Loucy (cell line): ENCODE measurements around the gene CBX5.

Source experiments
- H2AFZ ChIP-seq: fragments of 200-600 bp; sonication (generic); 2 replicates; pipeline ENCODE4 v1.6.0; 2016; ENCODE audit warnings: antibody characterized with exemption, mild to moderate bottlenecking, low read length, moderate library complexity
- H3F3A ChIP-seq: fragments of 200-600 bp; 2 replicates; pipeline ENCODE4 v1.6.0; 2016; ENCODE audit warnings: antibody characterized with exemption, low read depth, mild to moderate bottlenecking
- H3K27me3 ChIP-seq: fragments of 200-600 bp; sonication (generic); 2 replicates; pipeline ENCODE4 v1.6.1; 2014; ENCODE audit warnings: low read length, mild to moderate bottlenecking; ENCODE audit not compliant: insufficient read depth, poor library complexity, severe bottlenecking
- H3K36me3 ChIP-seq: fragments of 200-600 bp; sonication (generic); 2 replicates; pipeline ENCODE4 v1.6.1; 2016; ENCODE audit warnings: low read length; ENCODE audit not compliant: insufficient read depth
- H3K4me1 ChIP-seq: fragments of 200-600 bp; sonication (generic); 2 replicates; pipeline ENCODE4 v1.5.1; 2014; ENCODE audit warnings: low read length, mild to moderate bottlenecking; ENCODE audit not compliant: insufficient read depth, poor library complexity, severe bottlenecking
- H3K4me2 ChIP-seq: fragments of 200-600 bp; sonication (generic); 2 replicates; pipeline ENCODE4 v1.6.0; 2014; ENCODE audit warnings: antibody characterized with exemption, low read length, low read depth, mild to moderate bottlenecking; ENCODE audit not compliant: poor library complexity, severe bottlenecking
- H3K4me3 ChIP-seq: fragments of 200-600 bp; sonication (generic); 2 replicates; pipeline ENCODE4 v1.5.1; 2014; ENCODE audit warnings: low read length, mild to moderate bottlenecking, mixed read lengths; ENCODE audit not compliant: poor library complexity, severe bottlenecking
- H3K79me2 ChIP-seq: fragments of 200-600 bp; sonication (generic); 2 replicates; pipeline ENCODE4 v1.6.1; 2014; ENCODE audit warnings: low read length; ENCODE audit not compliant: insufficient read depth
- H3K9ac ChIP-seq: fragments of 200-600 bp; sonication (generic); 2 replicates; pipeline ENCODE4 v1.6.0; 2014; ENCODE audit warnings: mild to moderate bottlenecking, low read depth, low read length, moderate library complexity; ENCODE audit not compliant: poor library complexity, severe bottlenecking
- H3K9me2 ChIP-seq: fragments of 200-600 bp; sonication (generic); replicated peaks from 2 replicates; pipeline ENCODE4 v1.6.1; 2016; ENCODE audit warnings: low read depth, low read length, mixed read lengths
- H3K9me3 ChIP-seq: fragments of 200-600 bp; sonication (generic); 2 replicates; pipeline ENCODE4 v1.6.1; 2014; ENCODE audit warnings: mild to moderate bottlenecking, antibody characterized with exemption, low read length, low read depth; ENCODE audit not compliant: insufficient read depth
- H4K20me1 ChIP-seq: fragments of 200-600 bp; sonication (generic); 2 replicates; pipeline ENCODE4 v1.6.0; 2014; ENCODE audit warnings: antibody characterized with exemption, low read length, mild to moderate bottlenecking; ENCODE audit not compliant: insufficient read depth, poor library complexity, severe bottlenecking
- EZH2phosphoT487 ChIP-seq: fragments of 200-600 bp; IDR thresholded peaks from 2 replicates; pipeline ENCODE4 v1.6.1; 2018; ENCODE audit warnings: antibody characterized with exemption, mild to moderate bottlenecking, moderate library complexity, borderline replicate concordance
- TF ChIP-seq, protein P1 (sequence below): fragments of 200-600 bp; sonication (generic); conservative IDR thresholded peaks from 2 replicates; pipeline ENCODE4 v1.5.1; 2014; ENCODE audit warnings: mild to moderate bottlenecking, antibody characterized with exemption, low read length

The CBX5 gene

DNA sequence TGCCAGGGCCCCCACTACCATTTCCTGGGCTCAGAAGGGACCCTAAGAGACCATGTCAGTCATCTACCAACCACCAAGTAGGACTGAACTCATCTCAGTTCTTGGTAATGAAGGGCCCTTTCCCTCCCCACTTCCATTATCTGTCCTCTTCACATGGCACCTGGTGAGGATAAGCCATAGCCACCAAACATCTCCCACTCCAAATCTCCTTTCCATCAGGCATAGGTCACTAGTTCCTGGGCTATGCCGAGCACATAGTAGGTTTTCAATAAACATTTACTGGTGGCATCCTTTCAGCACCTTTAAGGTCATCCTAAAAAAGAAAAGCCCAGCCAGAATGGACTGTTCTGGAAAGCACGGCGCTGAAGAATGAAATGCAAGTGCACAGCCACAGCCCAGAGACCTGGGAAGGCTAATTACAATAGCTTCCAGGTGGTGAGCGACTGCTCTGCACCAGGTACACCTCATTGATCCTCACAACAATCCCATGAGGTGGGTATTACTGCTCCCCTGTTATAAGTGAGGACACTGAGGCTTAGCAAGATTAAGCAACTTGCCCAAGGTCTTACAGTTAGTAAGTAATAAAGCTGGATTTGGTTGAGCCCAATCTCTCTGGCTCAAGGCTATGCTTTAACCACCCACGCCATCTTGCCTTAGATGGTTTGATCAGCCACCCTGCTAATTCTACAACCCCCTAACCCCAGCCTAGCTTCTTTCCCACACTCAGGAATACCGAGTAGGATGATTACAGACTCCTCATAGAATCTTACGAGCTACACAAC lies 95.7 kb downstream of the CBX5 start:
- Histone ChIP-seq H3K9ac (no peak overlapping the region), H3K9me3 (no peaks in the 10 kb centered on the region), H3K4me1 (peaks cover 2% of the 10 kb centered on the region), H3K79me2 (peaks cover 10% of the 10 kb centered on the region), H2AFZ (no peak overlapping the region), H3F3A (no peaks in the 10 kb centered on the region), H3K36me3 (no peaks in the 10 kb centered on the region), H3K4me2 (no peak overlapping the region), H3K9me2 (no peaks in the 10 kb centered on the region), H4K20me1 (no peaks in the 10 kb centered on the region), H3K4me3 (no peak overlapping the region), H3K27me3 (no peaks in the 10 kb centered on the region)
- no peak for TF ChIP-seq EZH2phosphoT487
- TF ChIP-seq, protein P1, sequence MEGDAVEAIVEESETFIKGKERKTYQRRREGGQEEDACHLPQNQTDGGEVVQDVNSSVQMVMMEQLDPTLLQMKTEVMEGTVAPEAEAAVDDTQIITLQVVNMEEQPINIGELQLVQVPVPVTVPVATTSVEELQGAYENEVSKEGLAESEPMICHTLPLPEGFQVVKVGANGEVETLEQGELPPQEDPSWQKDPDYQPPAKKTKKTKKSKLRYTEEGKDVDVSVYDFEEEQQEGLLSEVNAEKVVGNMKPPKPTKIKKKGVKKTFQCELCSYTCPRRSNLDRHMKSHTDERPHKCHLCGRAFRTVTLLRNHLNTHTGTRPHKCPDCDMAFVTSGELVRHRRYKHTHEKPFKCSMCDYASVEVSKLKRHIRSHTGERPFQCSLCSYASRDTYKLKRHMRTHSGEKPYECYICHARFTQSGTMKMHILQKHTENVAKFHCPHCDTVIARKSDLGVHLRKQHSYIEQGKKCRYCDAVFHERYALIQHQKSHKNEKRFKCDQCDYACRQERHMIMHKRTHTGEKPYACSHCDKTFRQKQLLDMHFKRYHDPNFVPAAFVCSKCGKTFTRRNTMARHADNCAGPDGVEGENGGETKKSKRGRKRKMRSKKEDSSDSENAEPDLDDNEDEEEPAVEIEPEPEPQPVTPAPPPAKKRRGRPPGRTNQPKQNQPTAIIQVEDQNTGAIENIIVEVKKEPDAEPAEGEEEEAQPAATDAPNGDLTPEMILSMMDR: no peak

DNA sequence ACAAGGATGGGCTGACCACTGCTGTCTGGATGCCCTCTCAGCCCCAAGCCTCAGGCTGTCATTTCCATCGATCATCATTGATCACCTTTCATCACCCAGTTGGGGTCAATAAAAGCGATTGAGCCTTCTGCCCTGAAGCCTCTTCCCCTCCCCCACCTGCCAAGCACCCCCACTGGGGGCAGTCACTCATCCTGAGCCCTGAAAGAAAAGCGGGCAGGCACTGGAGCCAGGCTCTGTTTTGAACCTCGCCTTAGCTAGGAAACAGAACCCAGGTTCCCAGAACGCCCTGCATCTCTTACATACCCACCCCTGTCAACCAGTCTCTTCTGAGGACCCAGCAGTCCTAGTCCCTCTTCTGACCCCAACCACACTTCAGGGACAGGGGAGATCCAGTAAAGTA lies 96.9 kb downstream of the CBX5 start:
- Histone ChIP-seq H3K4me3 (no peak overlapping the region), H2AFZ (no peak overlapping the region), H3K4me1 (peaks cover 3% of the 10 kb centered on the region), H3F3A (no peaks in the 10 kb centered on the region), H4K20me1 (no peaks in the 10 kb centered on the region), H3K9ac (no peak overlapping the region), H3K4me2 (no peak overlapping the region), H3K9me2 (no peaks in the 10 kb centered on the region), H3K9me3 (no peaks in the 10 kb centered on the region), H3K36me3 (no peaks in the 10 kb centered on the region), H3K79me2 (peaks cover 10% of the 10 kb centered on the region), H3K27me3 (no peaks in the 10 kb centered on the region)
- no peak for TF ChIP-seq EZH2phosphoT487
- TF ChIP-seq, protein P1: no peak

DNA sequence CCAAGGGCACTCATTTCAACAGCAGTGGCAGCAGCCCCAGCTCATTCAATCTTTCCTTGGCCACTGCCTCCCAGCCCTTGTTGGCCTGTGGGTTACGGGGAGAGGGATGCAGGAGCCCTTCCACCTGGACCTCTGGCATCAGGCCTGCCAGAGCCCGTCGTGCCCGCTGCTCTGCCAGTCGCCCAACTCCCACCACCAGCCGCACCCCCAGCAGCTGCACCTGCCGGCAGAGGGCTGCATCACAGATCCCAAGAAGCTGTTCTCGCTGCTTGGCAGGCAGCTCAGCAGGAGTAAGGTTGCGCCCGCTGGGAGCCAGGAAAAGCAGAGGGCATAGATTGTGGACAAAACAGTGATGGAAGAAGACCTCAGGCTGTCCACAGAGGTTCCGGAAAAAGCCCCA lies 97.8 kb downstream of the CBX5 start:
- H3K36me3 ChIP-seq: no peaks in the 10 kb centered on the region
- H3K4me2 ChIP-seq: no peak overlapping the region
- H3K4me1 ChIP-seq: peaks cover 3% of the 10 kb centered on the region
- H3K27me3 ChIP-seq: no peaks in the 10 kb centered on the region
- no peaks in the 10 kb centered on the region for H3F3A ChIP-seq
- H3K79me2 ChIP-seq: 0 out of 2 replicates have a peak, but pooled peaks cover under 1% of the 10 kb centered on the region
- no peaks in the 10 kb centered on the region for H3K9me3 ChIP-seq
- TF ChIP-seq, protein P1: no peak
- TF ChIP-seq EZH2phosphoT487: no peak
- no peak overlapping the region for H3K9ac ChIP-seq
- H4K20me1 ChIP-seq: no peaks in the 10 kb centered on the region
- H3K4me3 ChIP-seq: no peak overlapping the region
- no peaks in the 10 kb centered on the region for H3K9me2 ChIP-seq
- no peak overlapping the region for H2AFZ ChIP-seq
